ENCODE measurements around the gene RNF224. TPM values are rescaled to one million over a fixed set of nuclear protein-coding genes. Genes with fewer than 3 reads are reported as not detected.

The RNF224 gene
- total and polyA plus RNA-seq, 2 of the 13 experiments (the other 11 are each of a cell fraction or from before 2014, with no cell fraction given) = 0.09 TPM; not detected in 1

GRCh38 chr9:137200311-137201204 lies 26.7 kb upstream of the RNF224 start, which contains the start of gene TPRN (continued):
- peak; percentile 96 for TF ChIP-seq HNF4A (CRISPR knock-in tag; IDR thresholded peaks at IDR 0.05)
- TF ChIP-seq SOX6 (IDR thresholded peaks at IDR 0.05) = no peak
- TF ChIP-seq SOX6 (CRISPR knock-in tag; IDR thresholded peaks at IDR 0.05) = peak; percentile 70; the same call in 1 of the 2 replicates
- peak; percentile 72 for TF ChIP-seq PITX1 (CRISPR knock-in tag; IDR thresholded peaks at IDR 0.05)
- 0 out of 2 replicates have a peak, but pooled peaks have one; percentile 28 for TF ChIP-seq DZIP1 (CRISPR knock-in tag; IDR thresholded peaks at IDR 0.05)
- no peak for TF ChIP-seq MATR3 (CRISPR knock-in tag; IDR thresholded peaks at IDR 0.05)
- peak; percentile 77 for TF ChIP-seq ATF7-NPFF (CRISPR knock-in tag; IDR thresholded peaks at IDR 0.05; ENCODE audit: low read depth)
- TF ChIP-seq KLF6 (CRISPR knock-in tag; IDR thresholded peaks at IDR 0.05) = peak; percentile 68; the same call in 1 of the 2 replicates
- TF ChIP-seq TCF7 (IDR thresholded peaks at IDR 0.05; ENCODE audit: low read depth) = no peak
- TF ChIP-seq ZNF451 (CRISPR knock-in tag; IDR thresholded peaks at IDR 0.05) = peak; percentile 81
- peak; percentile 17; the same call in 1 of the 2 replicates for TF ChIP-seq PRDM15 (CRISPR knock-in tag; IDR thresholded peaks at IDR 0.05)
- peak; percentile 74 to 88 for TF ChIP-seq NR2F1 (CRISPR knock-in tag; IDR thresholded peaks at IDR 0.05)
- TF ChIP-seq MAFK (conservative IDR thresholded peaks at IDR 0.05 in 1 of 2, IDR thresholded peaks at IDR 0.05 in 1 of 2; ENCODE audit: low read length in 2 of 2) = no peak
- TF ChIP-seq KDM5A (IDR thresholded peaks at IDR 0.05; ENCODE audit: borderline replicate concordance, low read length) = peak; percentile 51; the same call in 1 of the 2 replicates
- peak; percentile 94 for TF ChIP-seq ZNF639 (CRISPR knock-in tag; conservative IDR thresholded peaks at IDR 0.05)
- TF ChIP-seq SAP130 (CRISPR knock-in tag; IDR thresholded peaks at IDR 0.05; ENCODE audit: low read depth) = peak; percentile 99
- TF ChIP-seq FOXP4 (CRISPR knock-in tag; IDR thresholded peaks at IDR 0.05) = peak; percentile 57; the same call in 1 of the 2 replicates
- TF ChIP-seq GATA4 (IDR thresholded peaks at IDR 0.05; ENCODE audit: borderline replicate concordance, low read depth) = 0 out of 2 replicates have a peak, but pooled peaks have one; percentile 15
- TF ChIP-seq RXRB (CRISPR knock-in tag; IDR thresholded peaks at IDR 0.05; ENCODE audit: borderline replicate concordance) = peak; percentile 87
